DOHH2 (cell line): ENCODE results near the gene AK3.

ENCODE experiments used
- EZH2phosphoT487 ChIP-seq: fragments of 200-600 bp; sonication (generic); IDR thresholded peaks from 2 replicates; pipeline ENCODE4 v1.6.1; 2017; ENCODE audit warnings: borderline replicate concordance, mild to moderate bottlenecking, antibody characterized with exemption, low read length, moderate library complexity, mixed read lengths
- TF ChIP-seq, protein P1 (sequence below): fragments of 200-600 bp; sonication (generic); IDR thresholded peaks from one replicate; pipeline ENCODE4 v1.5.1; 2014; ENCODE audit warnings: antibody characterized with exemption, mild to moderate bottlenecking, low read depth, low read length; ENCODE audit not compliant: poor library complexity, severe bottlenecking

- TF ChIP-seq, protein P1, sequence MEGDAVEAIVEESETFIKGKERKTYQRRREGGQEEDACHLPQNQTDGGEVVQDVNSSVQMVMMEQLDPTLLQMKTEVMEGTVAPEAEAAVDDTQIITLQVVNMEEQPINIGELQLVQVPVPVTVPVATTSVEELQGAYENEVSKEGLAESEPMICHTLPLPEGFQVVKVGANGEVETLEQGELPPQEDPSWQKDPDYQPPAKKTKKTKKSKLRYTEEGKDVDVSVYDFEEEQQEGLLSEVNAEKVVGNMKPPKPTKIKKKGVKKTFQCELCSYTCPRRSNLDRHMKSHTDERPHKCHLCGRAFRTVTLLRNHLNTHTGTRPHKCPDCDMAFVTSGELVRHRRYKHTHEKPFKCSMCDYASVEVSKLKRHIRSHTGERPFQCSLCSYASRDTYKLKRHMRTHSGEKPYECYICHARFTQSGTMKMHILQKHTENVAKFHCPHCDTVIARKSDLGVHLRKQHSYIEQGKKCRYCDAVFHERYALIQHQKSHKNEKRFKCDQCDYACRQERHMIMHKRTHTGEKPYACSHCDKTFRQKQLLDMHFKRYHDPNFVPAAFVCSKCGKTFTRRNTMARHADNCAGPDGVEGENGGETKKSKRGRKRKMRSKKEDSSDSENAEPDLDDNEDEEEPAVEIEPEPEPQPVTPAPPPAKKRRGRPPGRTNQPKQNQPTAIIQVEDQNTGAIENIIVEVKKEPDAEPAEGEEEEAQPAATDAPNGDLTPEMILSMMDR, result no peak
- no peak for TF ChIP-seq EZH2phosphoT487
Observed at GRCh38 chr9:4714266-4715016, 26.6 kb downstream of the AK3 start.
